K562 (cell line): ENCODE results near the gene PPFIA3. TPM values are rescaled to one million over a fixed set of nuclear protein-coding genes. Genes with fewer than 3 reads are reported as not detected.

Experiments used
- ATF7 ChIP-seq: fragments of 450-650 bp; IDR thresholded peaks from 2 replicates; pipeline ENCODE4 v1.7.1; 2014; ENCODE audit warnings: mild to moderate bottlenecking, moderate library complexity
- CCAR2 ChIP-seq: fragments of 200-400 bp; formaldehyde crosslinking; IDR thresholded peaks from 2 replicates; pipeline ENCODE4 v1.6.1; 2017; ENCODE audit warnings: mild to moderate bottlenecking, low read depth, low read length
- DACH1 ChIP-seq: fragments of 450-650 bp; IDR thresholded peaks from 2 replicates; pipeline ENCODE4 v1.6.1; 2018; ENCODE audit not compliant: partially characterized antibody
- HDAC1 ChIP-seq, 2 experiments: fragments of 450-650 bp; IDR thresholded peaks; 2 replicates each; pipeline ENCODE4 v1.6.1; 2016 to 2017; ENCODE audit warnings: inconsistent platforms in 1 of 2, mild to moderate bottlenecking in 1 of 2, moderate library complexity in 1 of 2
- HNRNPK ChIP-seq: fragments of 200-400 bp; formaldehyde crosslinking; IDR thresholded peaks from one replicate; pipeline ENCODE4 v1.6.1; 2018; ENCODE audit warnings: mild to moderate bottlenecking, low read depth, low read length; ENCODE audit not compliant: poor library complexity, severe bottlenecking
- KDM5B ChIP-seq: fragments of 200-600 bp; sonication (generic); IDR thresholded peaks from 2 replicates; pipeline ENCODE4 v1.6.1; 2012; ENCODE audit warnings: low read depth, mild to moderate bottlenecking, moderate library complexity, low read length, control low read depth, inconsistent platforms; ENCODE audit not compliant: insufficient replicate concordance
- MED1 ChIP-seq: sonication (generic); formaldehyde crosslinking; IDR thresholded peaks from 2 replicates; pipeline ENCODE4 v1.8.1; 2023; ENCODE audit warnings: missing genetic modification reagents, borderline replicate concordance
- NFIX ChIP-seq: fragments of 250-450 bp; sonication (Bioruptor Pico); IDR thresholded peaks from 2 replicates; pipeline ENCODE4 v1.4.0; 2020; ENCODE audit warnings: low read depth, mild to moderate bottlenecking, moderate library complexity
- PHF8 ChIP-seq: fragments of 200-600 bp; sonication (generic); IDR thresholded peaks from 2 replicates; pipeline ENCODE4 v1.6.1; 2012; ENCODE audit warnings: mixed run types, mild to moderate bottlenecking, inconsistent platforms, low read length, moderate library complexity, borderline replicate concordance
- PML ChIP-seq: IDR thresholded peaks from 2 replicates; pipeline ENCODE4 v1.6.1; 2012; ENCODE audit warnings: low read length, inconsistent platforms
- RFX1 ChIP-seq: fragments of 450-650 bp; IDR thresholded peaks from 2 replicates; pipeline ENCODE4 v1.6.1; 2016; ENCODE audit warnings: mild to moderate bottlenecking, moderate library complexity
- TAF9B ChIP-seq: fragments of 450-650 bp; IDR thresholded peaks from 2 replicates; pipeline ENCODE4 v1.6.1; 2018; ENCODE audit warnings: mild to moderate bottlenecking; ENCODE audit not compliant: partially characterized antibody
- ZBTB17 ChIP-seq: fragments of 450-650 bp; formaldehyde crosslinking; IDR thresholded peaks from 2 replicates; pipeline ENCODE4 v1.4.0; 2020; ENCODE audit warnings: mild to moderate bottlenecking
- ZNF134 ChIP-seq: fragments of 250-450 bp; sonication (Bioruptor Pico); conservative IDR thresholded peaks from 2 replicates; pipeline ENCODE4 v1.4.0; 2020
- ZNF175 ChIP-seq: fragments of 200-800 bp; sonication (Bioruptor generic); IDR thresholded peaks from 2 replicates; pipeline ENCODE4 v1.6.1; 2016; ENCODE audit warnings: low read depth, mild to moderate bottlenecking, missing genetic modification characterization, missing compliant biosample characterization
- ZNF263 ChIP-seq: sonication (generic); formaldehyde crosslinking; IDR thresholded peaks from 2 replicates; pipeline ENCODE4 v1.8.0; 2022; ENCODE audit warnings: mild to moderate bottlenecking, missing genetic modification reagents, borderline replicate concordance
- polyA plus RNA-seq, 8 experiments: library from polyadenylated mRNA; depleted of rRNA in 4 of 8; stranded (reverse) in 5 of 8; unstranded in 3 of 8; fragments of >200 nt; fragmentation: Nextera tagmentation in 2 of 8; fragmentation: Illumina TruSeq in 1 of 8; extraction: Ambion mirVana in 2 of 8; extraction: Trizol in 1 of 8; gene quantifications; 2 replicates each; pipeline versions ENCODE4 v1.2.1 to v1.2.3, GENCODE V29; 2011 to 2014; ENCODE audit warnings: inconsistent platforms in 1 of 8, missing spikeins in 1 of 8
- total RNA-seq, 7 experiments: library from RNA; depleted of rRNA in 6 of 7; stranded (reverse); fragments of >200 nt in 6 of 7; fragmentation: Illumina TruSeq in 2 of 7; extraction: Trizol in 2 of 7; gene quantifications; 2 replicates each; pipeline versions ENCODE4 v1.2.1 to v1.2.3, GENCODE V29; 2011 to 2021; ENCODE audit warnings: low replicate concordance in 1 of 7
- TF ChIP-seq, protein P1 (sequence below): sonication (generic); formaldehyde crosslinking; IDR thresholded peaks from 2 replicates; pipeline ENCODE4 v1.8.0; 2022; ENCODE audit warnings: mild to moderate bottlenecking, missing genetic modification reagents
- TF ChIP-seq, protein P2 (sequence below): sonication (generic); formaldehyde crosslinking; IDR thresholded peaks from 2 replicates; pipeline ENCODE4 v1.8.0; 2022; ENCODE audit warnings: mild to moderate bottlenecking, missing genetic modification reagents
- TF ChIP-seq, protein P3 (sequence below): fragments of 250-450 bp; sonication (Bioruptor Pico); IDR thresholded peaks from 2 replicates; pipeline ENCODE4 v1.5.0; 2021
- TF ChIP-seq, protein P4 (sequence below): fragments of 450-650 bp; formaldehyde crosslinking; IDR thresholded peaks from 2 replicates; pipeline ENCODE4 v1.4.0; 2020; ENCODE audit warnings: mild to moderate bottlenecking, mixed read lengths

PPFIA3 gene
- total and polyA plus RNA-seq, 9 of the 15 experiments (the other 6 are each of a cell fraction or from before 2014, with no cell fraction given): 0.10 to 53.0 (median 17.6) TPM

DNA sequence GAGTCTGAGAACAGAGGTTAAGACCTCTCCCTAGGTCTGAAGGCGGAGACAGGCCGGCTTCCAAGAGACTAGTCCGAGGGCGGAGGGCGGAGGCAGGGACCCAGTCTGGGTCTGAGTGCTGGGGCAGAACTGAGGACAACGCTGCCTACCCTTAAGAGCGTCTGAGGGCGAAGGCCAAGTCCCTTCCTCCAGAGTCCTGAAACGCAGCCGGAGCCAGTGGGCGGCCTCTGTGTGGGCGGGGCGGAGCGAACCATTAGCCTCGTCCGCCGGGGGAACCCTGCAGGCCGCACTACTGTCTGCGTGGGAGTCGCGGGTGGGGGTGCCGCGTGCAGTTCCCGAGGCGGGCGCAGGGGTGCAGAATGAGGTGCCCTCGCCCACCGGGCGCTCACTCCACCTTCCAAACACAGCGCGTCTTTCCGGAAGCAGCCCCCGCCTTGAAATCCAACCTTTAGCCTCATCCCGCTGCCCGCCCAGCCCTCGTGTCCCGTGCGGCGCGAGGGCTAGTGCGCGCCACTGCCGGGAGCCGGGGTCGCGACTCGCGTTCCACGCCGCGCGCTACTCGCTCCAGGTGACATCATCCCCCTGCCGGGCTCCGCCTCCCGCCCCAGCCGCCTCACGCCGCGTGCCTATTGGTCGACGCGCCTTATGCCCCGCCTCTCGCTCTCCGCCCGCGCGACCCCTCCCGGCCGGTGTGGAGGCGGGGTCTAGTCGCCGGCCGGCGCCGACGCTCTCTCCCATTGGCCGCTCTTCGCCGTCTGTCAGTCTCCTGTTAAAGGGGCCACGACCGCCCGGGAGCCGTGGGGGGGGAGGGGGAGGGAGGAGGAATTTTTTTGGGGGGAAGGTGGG, 556 bp upstream of the PPFIA3 start, which contains the start of gene C19orf73 (continued):
- TF ChIP-seq, protein P1, sequence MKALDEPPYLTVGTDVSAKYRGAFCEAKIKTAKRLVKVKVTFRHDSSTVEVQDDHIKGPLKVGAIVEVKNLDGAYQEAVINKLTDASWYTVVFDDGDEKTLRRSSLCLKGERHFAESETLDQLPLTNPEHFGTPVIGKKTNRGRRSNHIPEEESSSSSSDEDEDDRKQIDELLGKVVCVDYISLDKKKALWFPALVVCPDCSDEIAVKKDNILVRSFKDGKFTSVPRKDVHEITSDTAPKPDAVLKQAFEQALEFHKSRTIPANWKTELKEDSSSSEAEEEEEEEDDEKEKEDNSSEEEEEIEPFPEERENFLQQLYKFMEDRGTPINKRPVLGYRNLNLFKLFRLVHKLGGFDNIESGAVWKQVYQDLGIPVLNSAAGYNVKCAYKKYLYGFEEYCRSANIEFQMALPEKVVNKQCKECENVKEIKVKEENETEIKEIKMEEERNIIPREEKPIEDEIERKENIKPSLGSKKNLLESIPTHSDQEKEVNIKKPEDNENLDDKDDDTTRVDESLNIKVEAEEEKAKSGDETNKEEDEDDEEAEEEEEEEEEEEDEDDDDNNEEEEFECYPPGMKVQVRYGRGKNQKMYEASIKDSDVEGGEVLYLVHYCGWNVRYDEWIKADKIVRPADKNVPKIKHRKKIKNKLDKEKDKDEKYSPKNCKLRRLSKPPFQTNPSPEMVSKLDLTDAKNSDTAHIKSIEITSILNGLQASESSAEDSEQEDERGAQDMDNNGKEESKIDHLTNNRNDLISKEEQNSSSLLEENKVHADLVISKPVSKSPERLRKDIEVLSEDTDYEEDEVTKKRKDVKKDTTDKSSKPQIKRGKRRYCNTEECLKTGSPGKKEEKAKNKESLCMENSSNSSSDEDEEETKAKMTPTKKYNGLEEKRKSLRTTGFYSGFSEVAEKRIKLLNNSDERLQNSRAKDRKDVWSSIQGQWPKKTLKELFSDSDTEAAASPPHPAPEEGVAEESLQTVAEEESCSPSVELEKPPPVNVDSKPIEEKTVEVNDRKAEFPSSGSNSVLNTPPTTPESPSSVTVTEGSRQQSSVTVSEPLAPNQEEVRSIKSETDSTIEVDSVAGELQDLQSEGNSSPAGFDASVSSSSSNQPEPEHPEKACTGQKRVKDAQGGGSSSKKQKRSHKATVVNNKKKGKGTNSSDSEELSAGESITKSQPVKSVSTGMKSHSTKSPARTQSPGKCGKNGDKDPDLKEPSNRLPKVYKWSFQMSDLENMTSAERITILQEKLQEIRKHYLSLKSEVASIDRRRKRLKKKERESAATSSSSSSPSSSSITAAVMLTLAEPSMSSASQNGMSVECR: peak; percentile 79; the same call in 1 of the 2 replicates
- TF ChIP-seq, protein P2, sequence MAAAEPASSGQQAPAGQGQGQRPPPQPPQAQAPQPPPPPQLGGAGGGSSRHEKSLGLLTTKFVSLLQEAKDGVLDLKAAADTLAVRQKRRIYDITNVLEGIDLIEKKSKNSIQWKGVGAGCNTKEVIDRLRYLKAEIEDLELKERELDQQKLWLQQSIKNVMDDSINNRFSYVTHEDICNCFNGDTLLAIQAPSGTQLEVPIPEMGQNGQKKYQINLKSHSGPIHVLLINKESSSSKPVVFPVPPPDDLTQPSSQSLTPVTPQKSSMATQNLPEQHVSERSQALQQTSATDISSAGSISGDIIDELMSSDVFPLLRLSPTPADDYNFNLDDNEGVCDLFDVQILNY (CRISPR knock-in tag): no peak; the same call in 1 of the 2 replicates
- TF ChIP-seq PML (0 out of 2 replicates have a peak, but pooled peaks have one; percentile 29), TAF9B (no peak), NFIX (no peak), ZNF134 (0 out of 2 replicates have a peak, but pooled peaks have one; percentile 32), MED1 (CRISPR knock-in tag) (no peak), DACH1 (no peak), ZNF175 (CRISPR knock-in tag) (peak; percentile 55; the same call in 1 of the 2 replicates), ZBTB17 (0 out of 2 replicates have a peak, but pooled peaks have one; percentile 44), RFX1 (no peak), HDAC1 (IDR thresholded peaks at IDR 0.05) (peak in 1 of 2 experiments; percentile 94; a peak in 2 of 4 replicates), KDM5B (peak; percentile 67), CCAR2 (no peak), ZNF263 (CRISPR knock-in tag) (peak; percentile 72; the same call in 1 of the 2 replicates), PHF8 (peak; percentile 68; the same call in 1 of the 2 replicates), ATF7 (peak; percentile 100), HNRNPK (no peak)
- TF ChIP-seq, protein P3, sequence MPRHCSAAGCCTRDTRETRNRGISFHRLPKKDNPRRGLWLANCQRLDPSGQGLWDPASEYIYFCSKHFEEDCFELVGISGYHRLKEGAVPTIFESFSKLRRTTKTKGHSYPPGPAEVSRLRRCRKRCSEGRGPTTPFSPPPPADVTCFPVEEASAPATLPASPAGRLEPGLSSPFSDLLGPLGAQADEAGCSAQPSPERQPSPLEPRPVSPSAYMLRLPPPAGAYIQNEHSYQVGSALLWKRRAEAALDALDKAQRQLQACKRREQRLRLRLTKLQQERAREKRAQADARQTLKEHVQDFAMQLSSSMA: peak; percentile 69; the same call in 1 of the 2 replicates
- TF ChIP-seq, protein P4, sequence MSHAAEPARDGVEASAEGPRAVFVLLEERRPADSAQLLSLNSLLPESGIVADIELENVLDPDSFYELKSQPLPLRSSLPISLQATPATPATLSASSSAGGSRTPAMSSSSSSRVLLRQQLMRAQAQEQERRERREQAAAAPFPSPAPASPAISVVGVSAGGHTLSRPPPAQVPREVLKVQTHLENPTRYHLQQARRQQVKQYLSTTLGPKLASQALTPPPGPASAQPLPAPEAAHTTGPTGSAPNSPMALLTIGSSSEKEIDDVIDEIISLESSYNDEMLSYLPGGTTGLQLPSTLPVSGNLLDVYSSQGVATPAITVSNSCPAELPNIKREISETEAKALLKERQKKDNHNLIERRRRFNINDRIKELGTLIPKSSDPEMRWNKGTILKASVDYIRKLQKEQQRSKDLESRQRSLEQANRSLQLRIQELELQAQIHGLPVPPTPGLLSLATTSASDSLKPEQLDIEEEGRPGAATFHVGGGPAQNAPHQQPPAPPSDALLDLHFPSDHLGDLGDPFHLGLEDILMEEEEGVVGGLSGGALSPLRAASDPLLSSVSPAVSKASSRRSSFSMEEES (CRISPR knock-in tag): no peak
